ENCODE data around the gene EZR.

DNA sequence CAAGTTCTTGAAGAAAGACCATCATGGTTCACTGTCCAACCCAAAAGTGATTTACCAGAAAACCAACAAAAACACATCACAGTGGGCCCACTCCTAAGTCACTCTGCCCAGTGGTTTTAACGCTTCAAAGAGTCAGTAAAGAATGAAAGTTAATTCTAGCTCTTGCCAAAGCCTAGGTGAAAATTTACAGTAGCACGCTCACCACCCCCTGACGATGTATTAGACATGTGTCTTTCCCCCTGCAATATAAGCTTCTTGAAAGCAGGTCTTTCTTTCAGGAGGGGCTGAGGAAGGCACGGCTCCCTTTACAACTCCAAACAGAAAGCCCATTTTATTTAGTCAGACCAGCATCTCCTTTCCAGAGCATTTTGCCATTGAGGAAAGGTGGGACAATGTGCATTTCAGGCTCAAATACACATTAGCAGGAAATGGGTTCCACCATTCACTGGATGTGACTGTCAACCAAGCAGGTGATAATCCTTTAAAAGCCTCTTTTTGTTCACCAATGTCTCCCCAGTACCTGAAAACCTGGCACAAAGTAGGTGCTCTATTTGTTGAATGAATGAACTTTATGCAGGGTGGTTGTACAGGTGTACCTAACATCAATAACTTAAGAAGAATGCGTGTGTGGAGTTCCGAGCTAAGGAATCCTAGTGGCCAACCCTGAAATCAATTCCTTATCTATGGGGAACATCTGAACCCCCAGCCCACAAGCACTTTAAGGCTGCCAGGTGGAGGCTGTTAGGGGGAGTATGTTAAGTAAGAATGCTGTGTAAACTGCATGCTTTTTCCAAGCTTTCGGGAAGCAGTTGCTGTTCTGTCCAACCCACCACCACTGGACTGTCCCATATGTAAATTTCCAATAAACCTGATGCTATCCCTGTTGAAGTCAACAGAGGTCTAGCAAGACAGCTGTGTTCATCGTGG, 11.4 kb downstream of the EZR start:
- no peak for TF ChIP-seq MYPOP (CRISPR knock-in tag; IDR thresholded peaks at IDR 0.05)
- no peak for TF ChIP-seq CTCF (CRISPR knock-in tag; IDR thresholded peaks at IDR 0.05)
